ENCODE data around the gene PTPN3. TPM values are rescaled to one million over a fixed set of nuclear protein-coding genes. Genes with fewer than 3 reads are reported as not detected.

The PTPN3 gene
- total RNA-seq, 2 experiments from 2014 or later, result 0.58 to 1.3 TPM

- DNase-seq, result no peak
- ATAC-seq, result no peak
- Mint-ChIP-seq H3K27me3 (peaks cover 1% of the 10 kb centered on the region), H3K4me1 (ENCODE audit: low read depth) (no peaks in the 10 kb centered on the region), H3K4me3 (no peak overlapping the region), H3K36me3 (ENCODE audit: low read depth) (no peaks in the 10 kb centered on the region), H3K27ac (no peak overlapping the region), H3K9me3 (no peaks in the 10 kb centered on the region)
- ChIA-PET CTCF (no interaction called here), POLR2A (no interaction called here)
- intact Hi-C loops (cut with micrococcal nuclease), result no loop called here
- TF ChIP-seq CTCF (IDR thresholded peaks at IDR 0.05), result no peak
Observed at GRCh38 chr9:109355564-109356297, 142.4 kb downstream of the PTPN3 start.

DNA sequence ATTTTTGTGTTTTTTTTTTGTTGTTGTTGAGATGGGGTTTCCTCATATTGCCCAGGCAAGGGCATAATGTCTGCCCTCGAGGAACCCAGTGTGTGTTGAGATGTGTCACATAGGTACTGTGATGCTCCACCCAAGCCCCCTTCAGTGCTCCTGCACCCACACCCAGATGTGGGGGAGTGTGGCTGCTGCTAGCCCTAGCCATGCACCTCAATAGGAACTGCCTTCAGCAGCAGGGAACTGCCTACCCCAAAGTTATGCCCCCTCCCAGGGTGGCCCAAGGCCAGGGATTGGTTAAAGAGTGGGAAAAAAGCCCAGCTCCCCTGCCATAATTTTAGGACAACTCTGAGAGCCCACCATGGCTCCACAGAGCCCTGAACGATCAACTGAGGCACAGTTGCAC, 143.9 kb downstream of the PTPN3 start:
- TF ChIP-seq CTCF (IDR thresholded peaks at IDR 0.05), result no peak
- H3K27ac Mint-ChIP-seq, result no peak overlapping the region
- ChIA-PET POLR2A (no interaction called here), CTCF (no interaction called here)
- ATAC-seq (no peak), DNase-seq (no peak)
- intact Hi-C loops (cut with micrococcal nuclease), result no loop called here
- H3K27me3 Mint-ChIP-seq, result peaks cover under 1% of the 10 kb centered on the region
- no peaks in the 10 kb centered on the region for H3K9me3 Mint-ChIP-seq
- H3K4me3 Mint-ChIP-seq, result no peak overlapping the region
- no peaks in the 10 kb centered on the region for H3K4me1 Mint-ChIP-seq (ENCODE audit: low read depth)
- H3K36me3 Mint-ChIP-seq (ENCODE audit: low read depth), result no peaks in the 10 kb centered on the region

GRCh38 chr9:109351032-109351431, 147.1 kb downstream of the PTPN3 start:
- ATAC-seq (no peak), DNase-seq (no peak)
- TF ChIP-seq CTCF (IDR thresholded peaks at IDR 0.05), result no peak
- intact Hi-C loops (cut with micrococcal nuclease), result no loop called here
- no peaks in the 10 kb centered on the region for H3K9me3 Mint-ChIP-seq
- ChIA-PET CTCF (interaction anchor here (0.9 kb wide), 1 partner anchor 119 kb away, joined by 4 read pairs; no protein-coding TSS in a partner anchor), POLR2A (no interaction called here)
- H3K27me3 Mint-ChIP-seq, result no peaks in the 10 kb centered on the region
- H3K36me3 Mint-ChIP-seq (ENCODE audit: low read depth), result no peaks in the 10 kb centered on the region
- H3K27ac Mint-ChIP-seq, result no peak overlapping the region
- no peaks in the 10 kb centered on the region for H3K4me1 Mint-ChIP-seq (ENCODE audit: low read depth)
- no peak overlapping the region for H3K4me3 Mint-ChIP-seq

DNA sequence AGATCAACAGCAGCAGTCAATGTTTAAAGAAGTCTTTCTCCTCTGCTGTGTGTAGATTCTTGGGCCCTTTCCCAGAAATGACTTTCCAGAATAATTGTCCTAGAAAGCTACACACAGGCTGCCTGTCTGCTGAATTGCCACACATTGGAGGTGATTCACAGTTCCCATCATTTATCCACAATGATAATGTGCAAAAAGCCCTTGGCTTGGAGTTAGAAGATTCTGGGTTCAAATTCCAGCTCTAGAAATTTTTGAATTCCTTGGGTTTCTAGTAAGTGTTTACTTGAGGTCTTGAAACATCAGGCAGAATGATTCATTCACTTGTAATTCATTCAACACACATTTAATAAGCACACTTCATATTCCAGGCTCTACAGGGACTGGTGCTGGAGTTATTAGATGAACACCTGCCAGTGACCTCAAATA, 148.7 kb downstream of the PTPN3 start:
- no peak overlapping the region for H3K27ac Mint-ChIP-seq
- TF ChIP-seq CTCF (IDR thresholded peaks at IDR 0.05), result no peak
- CTCF ChIA-PET, result no interaction called here
- ATAC-seq (no peak), DNase-seq (no peak)
- no peaks in the 10 kb centered on the region for H3K27me3 Mint-ChIP-seq
- H3K9me3 Mint-ChIP-seq, result no peaks in the 10 kb centered on the region
- intact Hi-C loops (cut with micrococcal nuclease), result no loop called here
- no peak overlapping the region for H3K4me3 Mint-ChIP-seq
- H3K4me1 Mint-ChIP-seq (ENCODE audit: low read depth), result no peaks in the 10 kb centered on the region
- no peaks in the 10 kb centered on the region for H3K36me3 Mint-ChIP-seq (ENCODE audit: low read depth)
- POLR2A ChIA-PET, result no interaction called here

DNA sequence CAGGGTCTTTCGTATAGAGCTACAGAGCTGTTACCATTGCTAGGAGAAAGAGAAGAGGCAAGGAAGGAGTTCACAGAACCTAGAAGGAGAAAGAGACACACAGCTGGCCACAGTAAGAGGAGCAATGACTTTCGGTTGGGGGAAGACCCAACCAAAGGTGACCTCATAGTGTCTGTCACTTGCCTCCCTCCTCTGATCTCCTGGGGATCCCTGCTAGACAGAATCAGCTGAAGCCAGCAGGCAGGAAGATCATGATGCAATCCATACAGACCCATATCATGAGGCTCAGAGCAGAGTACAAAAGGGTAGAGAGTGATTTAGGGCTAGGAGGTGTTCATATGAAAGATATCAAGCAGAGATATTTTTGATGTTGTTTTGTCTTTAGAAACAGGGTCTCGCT, 151.2 kb downstream of the PTPN3 start:
- ChIA-PET POLR2A (no interaction called here), CTCF (interaction anchor here (1.2 kb wide), 1 partner anchor 94 kb away, joined by 3 read pairs; no protein-coding TSS in a partner anchor)
- ATAC-seq (no peak), DNase-seq (no peak)
- no peak for TF ChIP-seq CTCF (IDR thresholded peaks at IDR 0.05)
- Mint-ChIP-seq H3K4me1 (ENCODE audit: low read depth) (no peaks in the 10 kb centered on the region), H3K27ac (no peak overlapping the region), H3K9me3 (no peaks in the 10 kb centered on the region), H3K27me3 (no peaks in the 10 kb centered on the region), H3K4me3 (no peak overlapping the region), H3K36me3 (ENCODE audit: low read depth) (no peaks in the 10 kb centered on the region)
- intact Hi-C loops (cut with micrococcal nuclease), result no loop called here
